Epithelial cell of esophagus (primary cell): ENCODE results near the gene SLC25A17.
"Not testable (repeated sequence)": the region's sequence is repeated elsewhere in the genome, so short reads cannot be mapped to it uniquely, and the experiment has no call there.

Source experiments
- DNase-seq: peaks from one replicate; pipeline ENCODE4 v3.0.0; 2010; ENCODE audit warnings: low read depth
- H3K4me3 ChIP-seq: 2 replicates; pipeline ENCODE4 v1.5.1; 2011; ENCODE audit warnings: mild to moderate bottlenecking, low read length, control low read depth
- TF ChIP-seq, protein P1 (sequence below): IDR thresholded peaks from 2 replicates; pipeline ENCODE4 v1.5.1; 2011; ENCODE audit warnings: low read depth, mild to moderate bottlenecking, low read length, control low read depth, inconsistent platforms; ENCODE audit not compliant: insufficient read depth; ENCODE audit errors: missing control alignments

SLC25A17 gene

DNA sequence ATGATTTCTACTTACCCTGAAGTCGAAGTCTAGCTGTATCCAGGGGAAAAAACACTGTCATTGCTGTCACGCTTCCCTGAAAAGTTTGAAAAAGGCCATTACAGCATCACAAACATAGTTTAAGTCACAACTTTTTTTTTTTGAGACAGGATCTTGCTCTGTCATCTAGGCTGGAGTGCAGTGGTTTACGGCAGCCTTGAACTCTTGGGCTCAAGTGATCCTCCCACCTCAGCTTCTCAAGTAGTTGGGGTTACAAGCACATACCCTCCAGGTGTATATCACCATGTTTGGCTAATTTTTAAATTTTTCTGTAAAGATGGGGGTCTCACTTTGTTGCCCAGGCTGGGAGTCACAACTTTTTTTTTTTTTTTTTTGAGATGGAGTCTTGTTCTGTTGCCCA is 20.1 kb downstream of the SLC25A17 start:
- no peak for DNase-seq
- TF ChIP-seq, protein P1, sequence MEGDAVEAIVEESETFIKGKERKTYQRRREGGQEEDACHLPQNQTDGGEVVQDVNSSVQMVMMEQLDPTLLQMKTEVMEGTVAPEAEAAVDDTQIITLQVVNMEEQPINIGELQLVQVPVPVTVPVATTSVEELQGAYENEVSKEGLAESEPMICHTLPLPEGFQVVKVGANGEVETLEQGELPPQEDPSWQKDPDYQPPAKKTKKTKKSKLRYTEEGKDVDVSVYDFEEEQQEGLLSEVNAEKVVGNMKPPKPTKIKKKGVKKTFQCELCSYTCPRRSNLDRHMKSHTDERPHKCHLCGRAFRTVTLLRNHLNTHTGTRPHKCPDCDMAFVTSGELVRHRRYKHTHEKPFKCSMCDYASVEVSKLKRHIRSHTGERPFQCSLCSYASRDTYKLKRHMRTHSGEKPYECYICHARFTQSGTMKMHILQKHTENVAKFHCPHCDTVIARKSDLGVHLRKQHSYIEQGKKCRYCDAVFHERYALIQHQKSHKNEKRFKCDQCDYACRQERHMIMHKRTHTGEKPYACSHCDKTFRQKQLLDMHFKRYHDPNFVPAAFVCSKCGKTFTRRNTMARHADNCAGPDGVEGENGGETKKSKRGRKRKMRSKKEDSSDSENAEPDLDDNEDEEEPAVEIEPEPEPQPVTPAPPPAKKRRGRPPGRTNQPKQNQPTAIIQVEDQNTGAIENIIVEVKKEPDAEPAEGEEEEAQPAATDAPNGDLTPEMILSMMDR, result no peak
- H3K4me3 ChIP-seq, result no peak overlapping the region

DNA sequence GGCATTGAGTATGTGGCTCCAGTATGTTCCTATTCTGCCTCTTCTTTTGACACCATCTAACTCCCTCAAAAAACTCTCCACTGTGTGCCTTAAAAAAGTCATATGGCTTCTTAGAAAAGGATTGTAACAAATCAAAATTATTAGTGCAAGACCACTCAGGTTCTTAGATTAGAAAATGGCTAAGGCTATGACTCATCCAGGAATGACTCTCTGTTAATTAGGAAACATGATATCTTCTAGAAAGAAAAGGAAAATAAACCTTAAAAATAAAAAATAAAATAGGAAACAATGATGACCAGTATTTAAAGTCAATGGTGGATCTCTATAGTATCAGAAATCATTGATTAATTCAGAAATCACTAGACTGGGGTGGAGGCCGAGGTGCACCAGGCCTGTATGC is 21.7 kb downstream of the SLC25A17 start:
- no peak overlapping the region for H3K4me3 ChIP-seq
- TF ChIP-seq, protein P1, result no peak
- DNase-seq, result peak; percentile 13

DNA sequence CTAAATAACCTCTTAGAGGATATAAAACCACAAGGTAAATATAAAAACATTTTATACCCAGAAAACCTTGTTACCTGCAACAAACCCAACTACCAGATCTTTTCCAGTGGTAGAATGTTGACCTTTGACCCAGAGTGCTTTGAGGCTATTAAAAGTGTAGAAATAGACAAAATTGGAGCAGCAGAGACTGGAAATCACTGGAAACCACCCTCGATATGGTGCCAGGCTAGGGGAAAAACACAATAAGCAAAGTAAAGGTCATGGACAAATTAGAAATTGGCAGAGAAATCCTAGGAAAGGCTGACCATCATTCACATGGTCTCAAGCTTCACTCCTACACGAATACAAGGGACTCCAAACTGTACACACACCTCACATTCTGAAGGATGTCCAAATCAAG is 26.7 kb downstream of the SLC25A17 start:
- TF ChIP-seq, protein P1, result no peak
- DNase-seq, result no peak
- H3K4me3 ChIP-seq, result no peak overlapping the region

DNA sequence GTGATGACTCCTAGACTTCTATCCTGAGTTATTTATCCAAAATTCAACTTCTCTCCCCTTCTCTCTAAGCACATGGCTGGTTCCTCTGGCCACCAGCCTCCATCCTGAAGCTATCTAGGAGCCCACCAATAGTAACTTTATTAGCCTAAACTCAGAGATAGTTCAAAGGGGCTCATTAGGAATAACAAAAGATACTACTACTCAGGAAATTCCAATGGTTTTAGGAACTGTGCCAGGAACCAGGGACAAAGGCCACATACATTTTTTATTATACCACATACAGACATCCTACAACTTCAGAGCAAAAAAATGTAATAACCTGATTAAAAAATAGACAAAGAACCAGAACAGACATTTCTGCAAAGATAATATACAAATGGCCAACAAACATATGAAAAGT is 27.9 kb downstream of the SLC25A17 start:
- TF ChIP-seq, protein P1, result no peak
- H3K4me3 ChIP-seq, result no peak overlapping the region
- no peak for DNase-seq

DNA sequence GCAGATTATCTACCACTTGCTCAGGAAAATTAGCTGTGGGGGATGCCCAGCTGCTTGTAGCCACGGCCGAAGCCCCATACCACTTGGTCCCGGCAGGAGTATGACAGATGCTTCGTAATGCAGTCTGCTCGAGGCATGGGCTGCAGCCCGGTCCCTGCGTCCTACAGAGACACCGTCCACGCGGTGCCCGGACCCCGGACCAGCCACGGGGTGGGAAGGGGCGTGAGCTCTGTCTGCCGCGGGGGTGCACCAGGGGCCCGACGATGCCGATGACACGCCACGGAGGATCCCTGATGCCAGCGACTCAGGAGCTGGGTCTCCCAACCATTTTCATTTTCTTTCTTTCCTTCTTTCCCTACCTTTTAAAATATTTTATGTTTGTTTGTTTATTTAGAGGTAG is 30.0 kb downstream of the SLC25A17 start:
- DNase-seq, result no peak
- H3K4me3 ChIP-seq, result no peak overlapping the region
- TF ChIP-seq, protein P1, result no peak

DNA sequence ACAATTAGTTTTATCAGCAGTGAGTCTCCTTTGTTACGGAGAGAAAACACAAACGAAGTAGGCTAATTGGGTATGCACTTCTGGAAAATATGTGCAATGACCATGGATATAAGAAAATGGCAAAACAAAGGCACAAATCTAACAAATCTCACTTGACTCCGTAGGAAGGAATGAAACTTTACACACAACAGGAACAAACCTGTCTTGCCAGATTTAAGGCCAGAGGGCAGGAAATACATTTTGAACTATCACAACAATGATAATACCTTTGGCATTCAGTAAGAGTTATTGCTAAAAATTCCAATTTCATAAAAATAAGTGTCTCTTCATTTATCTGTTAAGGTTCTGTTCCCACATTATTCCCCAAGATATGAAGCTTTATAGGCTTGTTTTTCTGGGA is 36.6 kb downstream of the SLC25A17 start:
- TF ChIP-seq, protein P1, result no peak
- no peak overlapping the region for H3K4me3 ChIP-seq
- DNase-seq, result peak; percentile 85

DNA sequence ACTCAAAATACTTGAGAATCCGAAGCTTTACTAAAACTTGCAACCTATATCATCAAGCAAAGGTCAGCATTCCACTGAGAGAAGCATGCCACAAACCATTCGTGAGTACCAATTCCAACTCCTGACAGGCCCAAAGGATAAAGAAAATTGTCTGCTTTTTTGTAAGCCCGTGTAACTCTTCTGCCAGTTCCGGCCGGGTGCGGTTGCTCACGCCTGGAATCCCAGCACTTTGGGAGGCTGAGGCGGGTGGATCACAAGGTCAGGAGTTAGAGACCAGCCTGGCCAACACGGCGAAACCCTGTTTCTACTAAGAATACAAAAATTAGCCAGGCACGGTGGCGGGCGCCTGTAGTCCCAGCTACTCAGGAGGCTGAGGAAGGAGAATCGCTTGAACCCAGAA is 37.4 kb downstream of the SLC25A17 start:
- DNase-seq, H3K4me3 ChIP-seq: not testable (repeated sequence)

DNA sequence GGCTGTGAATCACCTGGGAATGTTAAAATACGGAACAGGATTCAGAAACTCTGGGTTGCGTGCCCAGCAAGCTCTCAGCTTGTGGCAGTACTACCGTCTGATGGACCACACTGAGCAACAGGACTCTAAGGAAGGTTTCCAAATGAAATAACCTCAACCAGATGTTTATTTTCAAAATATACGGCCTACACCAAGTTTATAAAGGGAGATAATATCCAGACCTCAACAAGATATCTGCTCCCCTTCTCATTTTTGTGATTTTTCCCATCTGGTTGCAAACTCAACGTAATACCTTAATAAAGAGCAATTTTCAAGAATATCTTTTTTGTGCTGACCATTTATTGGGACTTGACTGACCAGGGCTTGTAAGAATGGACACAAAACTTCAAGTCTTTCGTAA is 49.4 kb downstream of the SLC25A17 start:
- TF ChIP-seq, protein P1, result no peak
- no peak overlapping the region for H3K4me3 ChIP-seq
- DNase-seq, result no peak
